Measurements from ENCODE around the gene PCNX2. TPM values are rescaled to one million over a fixed set of nuclear protein-coding genes. Genes with fewer than 3 reads are reported as not detected.

The PCNX2 gene
- total and polyA plus RNA-seq, 10 of the 15 experiments (the other 5 are each of a cell fraction or from before 2014, with no cell fraction given), result 2.1 to 16.4 (median 8.1) TPM

DNA sequence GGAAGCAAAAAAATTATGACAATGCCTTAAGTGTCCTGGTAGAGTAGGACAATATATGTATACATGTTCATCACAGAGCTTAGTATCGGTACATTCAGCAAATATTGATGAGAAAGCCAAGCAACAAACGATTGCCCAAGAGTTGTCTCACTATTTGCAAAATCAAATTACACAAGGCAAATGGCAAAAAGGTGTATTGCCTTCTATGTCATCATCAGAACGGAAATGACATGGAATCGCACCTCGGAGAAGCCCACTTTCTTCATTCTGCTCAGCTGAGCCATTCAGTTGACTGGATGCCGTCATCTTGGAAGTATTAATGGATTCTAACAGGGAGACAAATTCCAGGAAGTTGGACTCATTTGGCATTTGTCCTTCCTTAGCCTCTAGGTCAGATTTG is 37.7 kb downstream of the PCNX2 start (continued):
- no peak for TF ChIP-seq RUNX3 (IDR thresholded peaks at IDR 0.05; ENCODE audit: low read length)
- TF ChIP-seq RAD51 (IDR thresholded peaks at IDR 0.05), result no peak
- TF ChIP-seq EP300 (IDR thresholded peaks at IDR 0.05; ENCODE audit: borderline replicate concordance in 1 of 2, control insufficient read depth in 1 of 2, low read depth in 2 of 2, low read length in 2 of 2), result no peak
- TF ChIP-seq PML (IDR thresholded peaks at IDR 0.05; ENCODE audit: low read length), result no peak

DNA sequence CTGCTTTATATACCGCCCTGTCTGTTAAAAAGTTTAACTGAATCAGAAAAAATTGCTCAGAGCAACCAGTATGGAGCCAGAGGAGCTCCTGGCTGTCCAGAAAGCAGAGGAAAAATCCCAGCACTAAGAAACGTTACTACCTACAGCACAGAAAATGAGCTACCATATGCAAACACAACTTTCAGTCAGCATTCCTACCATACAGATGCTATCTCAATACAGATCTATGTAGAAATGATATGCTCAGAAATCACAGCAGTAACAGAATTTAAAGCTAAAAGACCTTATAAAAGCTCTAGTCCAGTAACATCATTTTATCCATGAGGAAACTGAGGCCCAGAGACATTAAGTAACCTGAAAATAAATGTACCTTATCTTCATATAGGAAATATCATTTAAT is 38.7 kb downstream of the PCNX2 start:
- Histone ChIP-seq H3K27me3 (replicated peaks in 1 of 2; ENCODE audit: control insufficient read depth in 2 of 2, insufficient read depth in 2 of 2, low read length in 1 of 2) (no peaks in the 10 kb centered on the region), H3K4me1 (ENCODE audit: control insufficient read depth, insufficient read depth, low read length) (peaks cover 7% of the 10 kb centered on the region), H3K79me2 (ENCODE audit: control insufficient read depth, insufficient read depth, low read length) (no peaks in the 10 kb centered on the region), H3K9ac (ENCODE audit: control insufficient read depth, insufficient read depth, low read length) (no peak overlapping the region), H3K9me3 (replicated peaks; ENCODE audit: control insufficient read depth, insufficient read depth, low read length) (no peaks in the 10 kb centered on the region), H2AFZ (ENCODE audit: control insufficient read depth, low read depth, low read length) (no peak overlapping the region), H3K27ac (ENCODE audit: control insufficient read depth, insufficient read depth) (no peak overlapping the region), H4K20me1 (ENCODE audit: control insufficient read depth, insufficient read depth) (no peaks in the 10 kb centered on the region), H3K36me3 (ENCODE audit: control insufficient read depth in 2 of 2, insufficient read depth in 2 of 2, low read length in 1 of 2) (peaks cover 3 to 4% of the 10 kb centered on the region in 2 experiments; a peak in 2 of 4 replicates), H3K4me2 (ENCODE audit: control insufficient read depth, insufficient read depth) (no peak overlapping the region), H3K4me3 (no peak overlapping the region)
- RAD21 ChIA-PET (ENCODE audit: unreplicated experiment), result no interaction called here
- CTCF ChIA-PET, result no interaction called here
- ATAC-seq, result no peak
- no TSS peak for BruUV-seq (replicated peaks)
- 75% methylated on average over 2 of the region's 2 CpGs for WGBS (ENCODE audit: insufficient coverage, insufficient replicate concordance, low lambda C conversion rate, missing lambda C conversion rate)
- POLR2A ChIA-PET, result no interaction called here
- in situ Hi-C loops (cut with MboI) (no loop called here), intact Hi-C loops (cut with micrococcal nuclease; ENCODE audit: unreplicated experiment) (no loop called here)
- SMC1A ChIA-PET (ENCODE audit: uncharacterized antibody, unreplicated experiment), result no interaction called here
- no peak for DNase-seq (ENCODE audit: low read depth, low spot score)
- TF ChIP-seq CEBPB (IDR thresholded peaks at IDR 0.05; ENCODE audit: borderline replicate concordance in 1 of 2, low read depth in 2 of 2, low read length in 2 of 2), result no peak
- TF ChIP-seq, protein P1, sequence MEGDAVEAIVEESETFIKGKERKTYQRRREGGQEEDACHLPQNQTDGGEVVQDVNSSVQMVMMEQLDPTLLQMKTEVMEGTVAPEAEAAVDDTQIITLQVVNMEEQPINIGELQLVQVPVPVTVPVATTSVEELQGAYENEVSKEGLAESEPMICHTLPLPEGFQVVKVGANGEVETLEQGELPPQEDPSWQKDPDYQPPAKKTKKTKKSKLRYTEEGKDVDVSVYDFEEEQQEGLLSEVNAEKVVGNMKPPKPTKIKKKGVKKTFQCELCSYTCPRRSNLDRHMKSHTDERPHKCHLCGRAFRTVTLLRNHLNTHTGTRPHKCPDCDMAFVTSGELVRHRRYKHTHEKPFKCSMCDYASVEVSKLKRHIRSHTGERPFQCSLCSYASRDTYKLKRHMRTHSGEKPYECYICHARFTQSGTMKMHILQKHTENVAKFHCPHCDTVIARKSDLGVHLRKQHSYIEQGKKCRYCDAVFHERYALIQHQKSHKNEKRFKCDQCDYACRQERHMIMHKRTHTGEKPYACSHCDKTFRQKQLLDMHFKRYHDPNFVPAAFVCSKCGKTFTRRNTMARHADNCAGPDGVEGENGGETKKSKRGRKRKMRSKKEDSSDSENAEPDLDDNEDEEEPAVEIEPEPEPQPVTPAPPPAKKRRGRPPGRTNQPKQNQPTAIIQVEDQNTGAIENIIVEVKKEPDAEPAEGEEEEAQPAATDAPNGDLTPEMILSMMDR (IDR thresholded peaks at IDR 0.05 in 2 of 3, conservative IDR thresholded peaks at IDR 0.05 in 1 of 3; ENCODE audit: control insufficient read depth in 2 of 3, extremely low read depth in 1 of 3, insufficient read depth in 1 of 3, low read depth in 3 of 3, low read length in 3 of 3), result no peak
- TF ChIP-seq JUNB (IDR thresholded peaks at IDR 0.05), result no peak
- no peak for TF ChIP-seq EP300 (IDR thresholded peaks at IDR 0.05; ENCODE audit: borderline replicate concordance in 1 of 2, control insufficient read depth in 1 of 2, low read depth in 2 of 2, low read length in 2 of 2)
- TF ChIP-seq, protein P2, sequence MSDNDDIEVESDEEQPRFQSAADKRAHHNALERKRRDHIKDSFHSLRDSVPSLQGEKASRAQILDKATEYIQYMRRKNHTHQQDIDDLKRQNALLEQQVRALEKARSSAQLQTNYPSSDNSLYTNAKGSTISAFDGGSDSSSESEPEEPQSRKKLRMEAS (IDR thresholded peaks at IDR 0.05; ENCODE audit: low read depth, low read length), result no peak
- no peak for FAIRE-seq

Measured in GM12878 (cell line).